ENCODE results near the gene PMS2.
A peak's percentile ranks its signal among the peaks of the same experiment; 100 is the strongest.
"Not testable (repeated sequence)": the region's sequence is repeated elsewhere in the genome, so short reads cannot be mapped to it uniquely, and the experiment has no call there.

The PMS2 gene

DNA sequence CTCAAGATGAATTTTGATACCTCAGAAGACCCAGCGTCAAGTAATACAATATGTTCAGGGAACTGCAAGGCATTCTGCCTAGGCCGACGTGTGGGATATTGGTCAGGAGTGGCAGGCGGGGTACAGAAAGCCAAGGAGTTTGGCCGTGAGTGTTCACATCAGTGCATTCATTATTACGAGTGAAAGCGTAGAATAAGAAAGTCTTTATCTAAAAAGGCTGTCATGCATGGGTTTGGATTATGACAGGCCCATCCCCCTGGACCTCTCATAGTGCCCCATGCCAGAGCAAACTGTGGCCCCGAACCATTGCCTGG, 7.8 kb upstream of the PMS2 start:
- no peak overlapping the region for H3K9ac ChIP-seq
- TF ChIP-seq CTCF (IDR thresholded peaks at IDR 0.05): no peak
- peak overlapping the region; percentile 27 for H3K4me3 ChIP-seq (ENCODE audit: low read depth, low read length)
- H3K79me2 ChIP-seq: peaks cover 5% of the 10 kb centered on the region
- H3K27me3 ChIP-seq (ENCODE audit: control insufficient read depth, insufficient read depth, low read length): no peaks in the 10 kb centered on the region
- H3K9me3 ChIP-seq (ENCODE audit: control insufficient read depth, low read length): no peaks in the 10 kb centered on the region
- H3K27ac ChIP-seq: peak overlapping the region; percentile 92
- peaks cover 40% of the 10 kb centered on the region for H3K4me1 ChIP-seq
- H3K36me3 ChIP-seq (ENCODE audit: control insufficient read depth, insufficient read depth, low read length): no peaks in the 10 kb centered on the region
- no peak overlapping the region for H2AFZ ChIP-seq
- peak overlapping the region; percentile 51 for H3K4me2 ChIP-seq (ENCODE audit: low read length)

DNA sequence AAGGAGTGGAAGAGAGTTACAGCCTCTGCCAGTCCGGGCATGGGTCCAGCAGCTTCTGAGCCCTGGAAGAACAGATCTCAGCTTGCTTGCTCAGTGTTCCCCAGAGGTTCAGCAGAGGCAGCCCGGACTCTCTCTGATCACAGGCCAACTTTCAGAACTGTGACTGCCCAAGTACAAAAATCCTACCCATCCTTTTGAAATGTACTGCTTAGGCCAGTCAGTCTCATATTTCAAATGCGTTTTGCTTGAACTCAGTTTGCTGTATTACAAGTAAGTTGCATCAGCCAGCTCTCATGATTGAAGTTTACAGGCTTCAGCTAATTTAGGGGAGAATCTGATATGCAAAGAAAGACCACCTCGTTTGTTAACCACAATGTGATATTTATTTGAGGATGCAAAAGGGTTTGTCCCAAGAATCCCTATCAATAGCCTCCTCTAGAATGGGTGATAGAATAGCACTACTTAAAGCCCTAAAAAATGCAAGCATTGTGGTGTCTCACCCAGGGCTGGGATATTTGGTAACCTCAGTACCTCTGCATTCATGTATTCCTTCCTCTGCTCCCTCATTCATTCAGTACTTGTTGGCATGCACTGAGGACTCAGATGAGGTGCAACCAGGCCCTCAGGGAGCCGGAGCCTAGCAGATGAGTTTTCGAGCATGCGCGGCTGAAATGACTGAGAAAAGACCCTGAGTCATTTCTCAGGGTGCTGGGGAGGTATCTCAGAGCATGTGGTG, 7.2 kb upstream of the PMS2 start:
- Histone ChIP-seq H2AFZ (peak overlapping the region; percentile 1), H3K4me2 (ENCODE audit: low read length) (peak overlapping the region; percentile 51), H3K9ac (no peak overlapping the region), H3K27me3 (ENCODE audit: control insufficient read depth, insufficient read depth, low read length) (no peaks in the 10 kb centered on the region), H3K36me3 (ENCODE audit: control insufficient read depth, insufficient read depth, low read length) (no peaks in the 10 kb centered on the region), H3K27ac (peak overlapping the region; percentile 92), H3K79me2 (peaks cover 5% of the 10 kb centered on the region), H3K4me1 (peaks cover 40% of the 10 kb centered on the region), H3K9me3 (ENCODE audit: control insufficient read depth, low read length) (no peaks in the 10 kb centered on the region), H3K4me3 (ENCODE audit: low read depth, low read length) (peak overlapping the region; percentile 27)
- TF ChIP-seq CTCF (IDR thresholded peaks at IDR 0.05): no peak

DNA sequence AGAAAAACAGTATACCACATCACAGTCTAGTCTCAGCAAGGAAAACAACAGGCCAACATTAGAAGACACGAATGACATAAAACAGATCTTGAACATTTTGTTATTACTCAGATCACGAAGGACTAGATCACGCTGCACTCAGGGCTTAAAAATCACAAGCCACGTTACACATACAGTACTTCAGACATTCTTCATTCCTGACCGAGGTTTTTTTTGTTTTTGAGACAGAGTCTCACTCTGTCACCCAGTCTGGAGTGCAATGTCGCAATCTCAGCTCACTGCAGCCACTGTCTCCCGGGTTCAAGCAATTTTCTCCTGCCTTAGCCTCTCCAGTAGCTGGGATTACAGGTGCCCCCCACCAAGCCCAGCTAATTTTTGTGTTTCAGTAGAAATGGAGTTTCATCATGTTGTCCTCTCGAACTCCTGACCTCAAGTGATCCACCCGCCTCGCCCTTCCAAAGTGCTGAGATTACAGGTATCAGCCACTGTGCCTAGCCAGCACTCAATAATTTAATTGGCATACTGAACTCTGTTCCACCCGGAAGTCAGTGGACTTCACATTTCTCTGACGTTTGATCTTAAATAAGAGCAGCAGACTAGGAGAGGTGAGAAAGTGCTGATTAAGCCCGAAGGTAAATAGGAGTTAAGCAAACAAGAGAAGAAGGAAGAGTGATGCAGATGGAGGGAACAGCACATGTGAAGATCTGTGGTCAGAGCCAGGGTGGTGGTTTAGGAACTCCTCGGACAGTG, 3.7 kb upstream of the PMS2 start:
- Histone ChIP-seq H2AFZ (no peak overlapping the region), H3K9me3 (ENCODE audit: control insufficient read depth, low read length) (no peaks in the 10 kb centered on the region), H3K9ac (no peak overlapping the region), H3K4me1 (peaks cover 25% of the 10 kb centered on the region), H3K79me2 (peaks cover 5% of the 10 kb centered on the region), H3K27me3 (ENCODE audit: control insufficient read depth, insufficient read depth, low read length) (no peaks in the 10 kb centered on the region), H3K4me3 (ENCODE audit: low read depth, low read length) (no peak overlapping the region), H3K36me3 (ENCODE audit: control insufficient read depth, insufficient read depth, low read length) (no peaks in the 10 kb centered on the region), H3K4me2 (ENCODE audit: low read length) (no peak overlapping the region), H3K27ac (peak overlapping the region; percentile 46)
- TF ChIP-seq CTCF (IDR thresholded peaks at IDR 0.05): no peak

DNA sequence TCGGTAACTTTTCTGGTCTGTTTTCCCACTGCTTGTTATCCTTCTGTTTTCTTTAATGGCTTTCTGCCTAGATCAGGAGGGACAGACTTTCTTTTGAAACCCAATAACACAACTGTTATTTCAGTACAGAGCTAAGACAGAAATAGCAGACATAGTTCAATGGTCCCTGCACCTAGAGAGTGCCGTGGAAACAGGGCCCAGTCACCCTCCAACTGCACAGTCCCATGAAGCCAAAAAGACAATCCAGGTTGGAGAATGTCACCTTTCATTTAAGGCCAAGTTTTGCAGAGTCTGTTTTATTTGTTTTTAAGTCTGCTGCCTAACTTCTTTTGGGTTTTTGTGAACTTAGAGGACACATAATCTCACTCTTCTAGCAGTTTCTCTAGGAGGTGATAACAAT, 2.7 kb upstream of the PMS2 start:
- no peak overlapping the region for H3K4me3 ChIP-seq (ENCODE audit: low read depth, low read length)
- no peak overlapping the region for H2AFZ ChIP-seq
- H3K9me3 ChIP-seq (ENCODE audit: control insufficient read depth, low read length): no peaks in the 10 kb centered on the region
- TF ChIP-seq CTCF (IDR thresholded peaks at IDR 0.05): no peak
- H3K9ac ChIP-seq: no peak overlapping the region
- H3K4me1 ChIP-seq: peaks cover 21% of the 10 kb centered on the region
- H3K27ac ChIP-seq: no peak overlapping the region
- no peaks in the 10 kb centered on the region for H3K36me3 ChIP-seq (ENCODE audit: control insufficient read depth, insufficient read depth, low read length)
- peaks cover 5% of the 10 kb centered on the region for H3K79me2 ChIP-seq
- no peak overlapping the region for H3K4me2 ChIP-seq (ENCODE audit: low read length)
- H3K27me3 ChIP-seq (ENCODE audit: control insufficient read depth, insufficient read depth, low read length): no peaks in the 10 kb centered on the region

GRCh38 chr7:6010370-6010769, 1.5 kb upstream of the PMS2 start:
- not testable (repeated sequence) for H3K27me3 ChIP-seq (ENCODE audit: control insufficient read depth, insufficient read depth, low read length); H3K9me3 ChIP-seq (ENCODE audit: control insufficient read depth, low read length); H3K9ac ChIP-seq; H3K27ac ChIP-seq; H3K36me3 ChIP-seq (ENCODE audit: control insufficient read depth, insufficient read depth, low read length); H3K4me3 ChIP-seq (ENCODE audit: low read depth, low read length); H3K79me2 ChIP-seq; H2AFZ ChIP-seq; H3K4me1 ChIP-seq; H3K4me2 ChIP-seq (ENCODE audit: low read length)

GRCh38 chr7:6007835-6008590, 836 bp downstream of the PMS2 start:
- H3K9me3 ChIP-seq (ENCODE audit: control insufficient read depth, low read length); H3K4me1 ChIP-seq; H3K27ac ChIP-seq; H3K36me3 ChIP-seq (ENCODE audit: control insufficient read depth, insufficient read depth, low read length); H3K79me2 ChIP-seq; H3K27me3 ChIP-seq (ENCODE audit: control insufficient read depth, insufficient read depth, low read length): not testable (repeated sequence)
- Histone ChIP-seq H2AFZ (peak overlapping the region; percentile 90), H3K4me3 (ENCODE audit: low read depth, low read length) (peak overlapping the region; percentile 94), H3K4me2 (ENCODE audit: low read length) (peak overlapping the region; percentile 61), H3K9ac (peak overlapping the region; percentile 31)

Measured in parathyroid adenoma (tissue), 2 donors.